ENCODE data around the gene ZNF223. TPM values are rescaled to one million over a fixed set of nuclear protein-coding genes. Genes with fewer than 3 reads are reported as not detected.

Gene ZNF223
- total RNA-seq: 4.8 and 5.5 TPM in 2 replicates

DNA sequence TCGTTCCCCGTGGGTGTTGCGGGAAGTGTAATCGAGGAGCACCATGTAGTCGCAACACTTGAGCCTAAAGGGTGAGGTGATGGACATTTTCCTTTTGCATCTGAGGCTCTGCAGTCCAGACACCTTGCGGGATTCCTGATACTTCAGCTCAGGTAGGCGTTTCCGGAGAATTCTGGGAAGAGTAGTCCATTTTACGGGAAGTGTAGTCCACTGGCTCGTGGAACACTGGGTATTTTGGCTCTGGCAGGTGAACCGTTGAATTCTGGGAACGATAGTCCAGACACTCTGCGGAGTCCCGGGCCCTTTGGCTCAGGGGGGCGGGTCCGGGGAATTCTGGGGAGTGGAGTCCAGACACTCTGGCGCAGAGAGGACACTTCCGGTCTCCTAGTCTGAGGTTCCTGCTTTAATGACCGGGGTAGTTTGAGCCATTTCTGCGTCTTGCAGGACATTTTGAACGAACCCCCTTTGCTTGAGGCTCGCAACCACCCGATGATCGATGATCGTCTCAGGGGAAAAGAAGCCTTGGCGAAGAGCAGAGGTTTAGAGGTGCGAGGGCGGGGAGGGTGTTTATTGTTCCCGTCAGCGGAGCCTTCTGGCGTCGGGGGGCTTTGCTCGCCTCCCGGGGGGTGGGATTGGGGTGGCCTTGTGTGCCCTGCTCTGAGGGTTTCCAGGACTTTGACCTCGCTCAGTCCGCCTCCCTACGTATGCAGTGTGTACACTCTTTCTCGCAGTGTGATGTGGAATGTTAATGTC, at the start of gene ZNF223:
ZNF223 (plus strand) TSS at position 387 of the 753 bp plus-strand sequence. CDS start 3,141 bp downstream, outside the sequence.

DNA sequence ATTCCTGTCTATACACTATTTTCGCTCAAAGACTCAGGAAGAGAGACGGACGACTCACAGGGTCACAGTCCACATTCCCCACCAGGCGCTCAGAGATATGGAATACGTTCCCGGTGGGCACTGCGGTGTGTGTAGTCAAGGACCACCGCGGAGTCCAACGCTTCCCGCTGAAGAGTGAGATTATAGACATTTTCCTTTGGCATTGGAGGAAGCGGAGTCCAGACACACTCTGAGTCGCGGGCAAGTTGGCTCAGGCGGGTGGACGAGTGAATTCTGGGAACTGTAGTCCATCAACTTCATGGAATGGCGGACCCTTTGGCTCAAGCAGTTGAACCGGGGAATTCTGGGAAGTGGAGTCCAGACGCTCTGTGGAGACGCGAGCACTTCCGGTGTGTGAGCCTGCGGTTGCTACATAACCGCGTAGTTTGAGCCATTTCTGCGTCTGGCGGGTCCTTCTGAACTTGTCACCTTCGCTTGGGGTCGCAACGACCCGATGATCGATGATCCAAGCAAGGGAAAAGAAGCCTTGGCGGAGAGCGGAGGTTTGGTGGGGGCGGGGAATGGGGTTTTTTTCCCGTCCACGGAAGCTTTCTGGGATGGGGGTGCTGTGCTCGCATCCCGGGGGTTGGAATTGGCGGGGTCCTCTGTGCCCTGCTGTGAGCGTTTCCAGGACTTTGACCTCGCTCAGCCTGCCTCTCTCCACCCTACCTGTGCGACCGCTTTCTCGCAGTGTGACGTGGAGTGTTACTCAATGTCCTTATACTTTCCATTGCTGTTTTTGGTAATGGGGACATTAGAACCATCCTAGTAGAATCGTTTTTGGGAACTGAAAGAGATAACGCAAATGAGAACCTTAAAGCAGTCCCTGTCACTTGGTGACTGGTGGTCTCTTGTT, 49.0 kb upstream of the ZNF223 start, which contains the start of gene ZNF230:
ZNF230 (plus strand) TSS at position 392 of the 895 bp plus-strand sequence. CDS start 4,122 bp downstream, outside the sequence.

DNA sequence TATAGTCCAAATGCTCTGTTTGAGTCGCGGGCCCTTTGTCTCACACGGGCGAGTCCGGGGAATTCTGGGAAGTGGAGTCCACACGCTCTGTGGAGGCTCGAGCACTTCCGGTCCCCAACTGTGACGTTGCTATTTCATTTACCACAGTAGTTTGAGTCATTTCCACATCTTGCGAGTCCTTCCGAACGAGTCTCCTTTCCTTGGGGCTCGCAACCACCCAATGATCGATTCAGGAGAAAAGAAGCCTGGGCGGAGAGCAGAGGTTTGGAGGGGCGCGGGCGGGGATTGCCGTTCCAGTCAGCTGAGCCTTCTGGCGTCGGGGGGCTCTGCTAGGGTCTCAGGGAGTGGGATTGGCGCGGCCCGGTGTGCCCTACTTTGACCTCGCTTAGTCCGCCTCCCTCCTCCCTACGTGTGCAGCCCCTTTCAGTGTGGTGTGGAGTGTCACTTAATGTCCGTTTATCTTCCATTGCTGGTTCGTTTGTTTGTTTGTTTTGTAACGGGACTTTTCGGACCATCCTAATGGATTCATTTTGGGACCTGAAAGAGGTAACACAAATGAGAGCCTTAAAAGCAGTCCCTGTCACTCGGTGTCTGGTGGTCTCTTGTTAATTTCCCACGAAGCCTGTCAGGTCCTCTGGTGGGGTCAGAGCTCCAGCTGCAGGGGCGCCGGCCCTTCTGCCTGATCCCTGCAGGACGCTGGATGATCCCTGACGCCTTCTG, 26.5 kb upstream of the ZNF223 start, which contains the start of gene ZNF222:
ZNF222 (plus strand) TSS at position 163 of the 720 bp plus-strand sequence; CDS start at position 221, 58 bp downstream.

DNA sequence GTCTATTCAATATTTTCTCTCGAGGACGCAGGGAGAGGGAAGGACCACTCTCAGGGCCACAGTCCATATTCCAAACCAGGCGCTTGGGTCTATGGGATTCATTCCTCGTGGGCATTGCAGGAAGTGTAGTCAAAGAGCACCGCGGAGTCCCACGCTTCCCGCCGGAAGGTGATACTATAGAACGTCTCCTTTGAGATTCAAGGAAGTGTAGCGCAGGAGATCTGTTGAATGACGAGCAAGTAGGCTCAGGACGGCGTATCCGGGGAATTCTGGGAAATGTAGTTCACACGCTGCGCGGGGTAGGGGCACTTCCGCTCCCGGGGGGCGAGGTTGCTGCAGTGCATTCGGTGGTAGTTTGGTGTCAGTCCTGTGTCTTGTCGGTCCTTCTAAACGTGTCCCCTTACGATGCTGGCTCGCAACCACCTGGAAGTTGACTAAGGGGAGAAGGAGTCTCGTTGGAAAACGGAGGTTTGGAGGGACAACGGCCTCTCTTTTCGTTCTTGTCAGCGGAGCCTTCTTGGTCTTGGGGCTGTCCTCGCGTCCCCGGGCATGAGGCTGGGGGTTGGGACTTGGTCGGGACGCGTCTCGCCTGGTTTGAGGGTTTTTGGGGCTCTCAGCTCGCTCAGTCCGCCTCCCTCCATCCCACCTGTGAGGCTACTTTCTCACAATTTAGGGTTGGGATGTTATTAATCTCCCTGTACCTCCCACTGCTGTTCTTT, 20.1 kb downstream of the ZNF223 start, which contains the start of gene ZNF284:
ZNF284 (plus strand) TSS at position 336 of the 719 bp plus-strand sequence. CDS start 4,231 bp downstream, outside the sequence.

DNA sequence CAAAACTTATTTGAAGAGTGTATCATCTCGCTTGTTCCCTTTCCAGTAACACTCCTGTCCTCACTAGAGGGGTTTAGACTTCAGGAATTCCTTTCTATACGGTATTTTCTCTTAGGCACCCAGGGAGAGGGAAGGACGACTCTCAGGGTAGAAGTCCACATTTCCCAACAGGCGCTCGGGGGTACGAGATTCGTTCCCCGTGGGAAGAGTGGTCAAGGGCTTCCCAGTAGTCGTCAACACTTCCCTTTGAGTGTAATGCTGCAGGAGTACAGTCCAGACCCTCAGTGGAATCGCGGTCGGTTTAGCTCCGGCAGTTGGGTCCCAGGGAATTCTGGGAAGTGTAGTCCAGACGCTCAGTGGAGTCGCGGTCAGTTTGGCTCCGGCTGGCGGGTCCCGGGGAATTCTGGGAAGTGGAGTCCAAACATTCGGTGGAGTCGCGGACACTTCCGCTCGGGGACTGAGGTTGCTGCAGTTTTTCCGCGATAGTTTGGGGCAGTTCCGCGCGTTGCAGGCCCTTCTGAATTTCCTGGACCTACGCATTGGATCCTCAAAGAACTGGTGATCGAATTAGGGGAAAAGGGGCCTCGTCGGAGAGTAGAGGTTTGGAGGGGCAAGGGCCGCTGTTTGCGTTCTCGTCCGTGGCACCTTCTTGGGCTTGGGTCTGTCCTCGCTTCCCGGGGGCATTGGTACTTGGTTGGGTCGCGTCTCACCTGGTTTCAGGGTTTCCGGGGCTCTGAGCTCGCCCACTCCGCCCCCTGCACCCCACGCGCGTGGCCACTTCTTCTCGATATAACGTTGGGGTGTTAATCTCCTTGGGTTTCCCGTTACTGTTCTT, 42.3 kb downstream of the ZNF223 start, which contains the start of gene ZNF224:
ZNF224 (plus strand) TSS at position 431 of the 835 bp plus-strand sequence. CDS start 3,513 bp downstream, outside the sequence.

DNA sequence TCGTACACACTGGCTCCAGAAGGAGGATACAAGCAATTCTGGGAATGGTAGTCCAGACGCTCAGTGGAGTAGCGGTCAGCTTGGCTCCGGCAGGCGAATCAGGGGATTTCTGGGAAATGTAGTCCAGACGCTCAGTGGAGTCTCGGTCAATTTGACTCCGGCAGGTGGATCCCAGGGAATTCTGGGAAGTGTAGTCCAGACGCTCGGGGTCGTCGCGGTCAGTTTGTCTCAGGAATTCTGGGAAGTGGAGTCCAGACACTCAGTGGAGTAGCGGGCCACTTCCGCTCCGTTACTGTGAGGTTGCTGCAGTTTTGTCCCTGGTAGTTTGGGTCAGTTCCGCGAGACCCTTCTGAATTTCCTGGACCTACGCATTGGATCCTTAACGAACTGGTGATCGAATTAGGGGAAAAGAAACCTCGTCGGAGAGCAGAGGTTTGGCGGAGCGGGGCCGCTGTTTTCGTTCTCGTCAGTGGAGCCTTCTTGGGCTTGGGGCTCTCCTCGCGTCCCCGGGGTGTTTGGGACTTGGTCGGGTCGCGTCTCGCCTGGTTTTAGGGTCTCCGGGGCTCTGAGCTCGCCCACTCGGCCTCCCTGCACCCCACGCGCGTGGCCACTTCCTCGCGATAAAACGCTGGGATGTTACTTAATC, 61.4 kb downstream of the ZNF223 start, which contains the start of gene ZNF225:
ZNF225 (plus strand) TSS at position 262 of the 646 bp plus-strand sequence. CDS start 2,429 bp downstream, outside the sequence.

Other genes with a start within 250 kb of the ZNF223 start
- gene LYPD5, start 249.6 kb upstream of the ZNF223 start, total RNA-seq: 1.8 and 16.4 TPM in 2 replicates
- gene ZNF283, start 224.7 kb upstream of the ZNF223 start, total RNA-seq: 13.3 and 20.5 TPM in 2 replicates
- 3.1 and 4.7 TPM in 2 replicates for gene ZNF404, start 168.1 kb upstream of the ZNF223 start, total RNA-seq
- 17.3 and 19.1 TPM in 2 replicates for gene ZNF45, start 116.8 kb upstream of the ZNF223 start, total RNA-seq
- gene ZNF221, start 100.8 kb upstream of the ZNF223 start, total RNA-seq: 2.4 and 7.2 TPM in 2 replicates
- 9.2 and 10.4 TPM in 2 replicates for gene ZNF155, start 67.8 kb upstream of the ZNF223 start, total RNA-seq
- gene ZNF230, start 49.1 kb upstream of the ZNF223 start, total RNA-seq: 3.4 and 3.6 TPM in 2 replicates
- gene ZNF222, start 26.7 kb upstream of the ZNF223 start, total RNA-seq: 8.0 and 14.4 TPM in 2 replicates
- gene ZNF284, start 20.1 kb downstream of the ZNF223 start, total RNA-seq: 1.7 and 3.3 TPM in 2 replicates
- gene ZNF224, start 42.3 kb downstream of the ZNF223 start, total RNA-seq: 23.2 and 26.1 TPM in 2 replicates
- 3.1 and 4.6 TPM in 2 replicates for gene ZNF225, start 61.4 kb downstream of the ZNF223 start, total RNA-seq
- 5.5 and 15.6 TPM in 2 replicates for gene ZNF234, start 89.5 kb downstream of the ZNF223 start, total RNA-seq
- gene ZNF226, start 113.1 kb downstream of the ZNF223 start, total RNA-seq: 13.7 and 14.9 TPM in 2 replicates
- 15.0 and 16.7 TPM in 2 replicates for gene ZNF227, start 160.5 kb downstream of the ZNF223 start, total RNA-seq
- under 0.01 and 0.43 TPM in 2 replicates for gene ZNF233, start 207.8 kb downstream of the ZNF223 start, total RNA-seq

All from nasal cavity respiratory epithelium epithelial cell of viscerocranial mucosa (primary cell).